Hematopoietic multipotent progenitor cell (in vitro differentiated cells): ENCODE results near the gene PIK3CB. TPM values are rescaled to one million over a fixed set of nuclear protein-coding genes. Genes with fewer than 3 reads are reported as not detected.
"Not testable (repeated sequence)": the region's sequence is repeated elsewhere in the genome, so short reads cannot be mapped to it uniquely, and the experiment has no call there.

Experiments
- DNase-seq, 3 donors: peaks; one replicate each; pipeline ENCODE4 v3.0.0-alpha.2; 2011 to 2015; ENCODE audit warnings: low read depth in 2 of 3, low spot score in 2 of 3
- total RNA-seq: library from RNA; depleted of rRNA; stranded (reverse); fragments of >200 nt; gene quantifications from one replicate; pipeline ENCODE4 v1.2.3, GENCODE V29; 2012

PIK3CB gene
- total RNA-seq, 1 donor: 15.3 TPM

DNA sequence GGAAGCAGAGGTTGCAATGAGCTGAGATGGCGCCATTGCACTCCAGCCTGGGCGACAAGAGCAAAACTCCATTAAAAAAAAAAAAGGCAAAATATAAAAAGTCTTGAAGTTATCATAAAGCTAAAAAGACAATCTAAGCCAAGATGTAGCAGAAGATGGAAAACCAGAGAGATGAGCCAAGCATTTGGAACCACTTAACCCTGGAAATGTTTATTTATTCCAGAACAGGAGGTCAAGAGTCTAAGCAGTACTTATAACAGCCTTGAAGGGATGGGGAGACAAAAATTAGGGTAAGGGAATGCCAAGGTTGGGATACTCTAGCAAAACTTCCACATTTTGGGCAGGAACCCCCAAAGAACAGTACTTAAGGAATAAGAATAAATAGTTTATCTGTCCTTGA lies 196.1 kb downstream of the PIK3CB start:
- DNase-seq: no peak

- no peak for DNase-seq
These were observed 205.2 kb downstream of the PIK3CB start for GRCh38 chr3:138629526-138629925.

GRCh38 chr3:138625707-138626365 lies 208.9 kb downstream of the PIK3CB start:
- no peak for DNase-seq

GRCh38 chr3:138624518-138624917 lies 210.2 kb downstream of the PIK3CB start:
- no peak for DNase-seq

DNA sequence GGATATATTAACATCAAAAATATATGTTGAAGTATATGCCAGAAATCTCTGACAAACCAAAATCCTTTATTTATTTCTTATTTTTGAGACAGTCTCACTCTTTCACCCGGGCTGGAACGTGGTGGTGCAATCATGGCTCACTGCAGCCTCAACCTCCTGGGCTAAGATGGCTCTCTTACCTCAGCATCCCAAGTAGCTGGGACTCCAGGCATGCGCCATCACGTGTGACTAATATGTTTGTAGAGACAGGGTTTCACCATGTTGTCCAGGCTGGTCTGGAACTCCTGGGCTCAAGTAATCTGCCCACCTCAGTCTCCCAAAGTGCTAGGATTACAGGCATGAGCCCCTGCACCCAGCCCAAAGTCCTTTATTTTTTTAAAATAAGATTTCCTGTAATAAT lies 214.3 kb downstream of the PIK3CB start:
- DNase-seq: no peak

- no peak for DNase-seq
These were observed 219.3 kb downstream of the PIK3CB start for GRCh38 chr3:138615462-138615861.

DNA sequence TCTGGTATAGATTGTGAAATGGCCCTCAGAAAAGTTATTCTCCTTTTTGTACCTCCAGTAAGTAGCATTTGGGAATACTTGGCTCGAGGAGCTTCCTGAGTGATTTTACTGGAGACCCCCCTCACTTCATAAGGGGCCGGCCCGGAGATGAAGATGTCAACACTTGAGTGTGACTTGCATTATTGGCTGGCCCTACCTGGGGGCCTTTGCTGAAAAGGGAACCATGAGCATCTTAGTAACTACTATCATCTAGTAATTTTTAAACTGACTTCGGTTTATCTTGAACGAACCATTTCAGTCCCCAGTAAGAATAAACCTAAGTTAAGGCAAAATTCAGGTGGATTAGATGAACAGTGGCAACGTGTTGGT lies 224.8 kb downstream of the PIK3CB start:
- DNase-seq: no peak

DNA sequence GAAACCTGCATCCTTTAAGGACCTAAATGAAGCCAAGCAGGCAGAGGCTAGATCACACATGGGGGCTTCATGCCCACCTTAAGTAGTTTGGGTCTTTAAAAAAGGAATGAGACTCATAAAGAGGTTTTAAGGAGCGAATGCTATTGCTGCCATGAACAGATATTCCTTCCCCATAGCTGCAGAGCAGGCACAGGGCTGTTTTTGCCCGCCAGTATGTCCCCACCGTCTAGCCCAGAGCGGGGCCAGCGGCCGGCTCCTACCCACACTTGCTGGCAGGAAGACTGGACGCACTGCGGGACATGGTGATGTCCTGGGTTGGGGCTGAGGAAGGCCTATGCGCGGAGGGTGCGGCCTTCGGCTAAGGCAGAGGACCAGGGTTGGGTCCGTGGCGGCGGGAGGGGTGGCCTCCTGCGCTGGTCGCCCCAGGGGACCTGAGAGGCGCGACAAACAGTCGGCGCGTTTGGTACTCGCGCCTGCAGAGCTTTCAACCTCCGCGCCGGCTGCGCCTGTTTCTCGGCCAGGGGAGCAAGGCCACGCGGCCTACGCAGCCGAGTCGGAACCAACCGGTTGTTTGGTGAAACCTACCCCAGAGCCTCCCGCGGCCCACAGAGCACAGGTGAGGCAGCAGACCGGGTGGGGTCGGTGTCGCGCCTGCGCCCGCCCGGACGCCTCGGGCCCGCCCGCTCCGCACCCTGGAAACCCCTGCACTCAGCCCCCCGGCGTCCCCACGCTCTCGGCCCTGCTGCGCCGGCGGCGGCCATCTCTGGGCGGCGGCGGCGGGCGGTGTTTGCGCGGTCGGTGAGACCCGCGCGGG lies 226.2 kb downstream of the PIK3CB start, which contains the start of gene FAIM:
FAIM (plus strand) TSS at position 450 of the 814 bp plus-strand sequence. CDS start 10,956 bp downstream, outside the sequence.
- DNase-seq: peak; percentile 56 to 73 (median 72)

DNA sequence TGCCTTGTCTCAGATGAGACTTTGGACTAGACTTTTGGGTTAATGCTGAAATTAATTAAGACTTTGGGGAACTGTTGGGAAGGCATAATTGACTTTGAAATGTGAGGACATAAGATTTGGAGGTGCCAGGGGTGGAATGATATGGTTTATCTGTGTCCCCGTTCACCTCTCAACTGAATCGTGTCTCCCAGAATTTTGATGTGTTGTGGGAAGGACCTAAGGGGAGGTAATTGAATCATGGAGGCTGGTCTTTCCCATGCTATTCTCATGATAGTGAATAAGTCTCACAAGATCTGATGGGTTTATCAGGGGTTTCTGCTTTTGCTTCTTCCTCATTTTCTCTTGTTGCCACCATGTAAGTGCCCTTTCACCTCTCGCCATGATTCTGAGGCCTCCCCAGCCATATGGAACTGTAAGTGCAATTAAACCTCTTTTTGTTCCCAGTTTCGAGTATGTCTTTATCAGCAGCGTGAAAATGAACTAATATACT lies 230.6 kb downstream of the PIK3CB start:
- DNase-seq: not testable (repeated sequence)

Other genes starting within 250 kb of the PIK3CB start
- gene CEP70, start 240.7 kb downstream of the PIK3CB start, total RNA-seq: 11.8 TPM
- gene FAIM, start 226.2 kb downstream of the PIK3CB start, total RNA-seq: 5.1 TPM
- under 0.01 TPM for gene FOXL2, start 112.2 kb upstream of the PIK3CB start, total RNA-seq
- under 0.01 TPM for gene FOXL2NB, start 112.3 kb upstream of the PIK3CB start, total RNA-seq
- not detected for gene PRR23A, start 171.3 kb upstream of the PIK3CB start, total RNA-seq
- not detected for gene PRR23B, start 186.0 kb upstream of the PIK3CB start, total RNA-seq
- not detected for gene PRR23C, start 210.0 kb upstream of the PIK3CB start, total RNA-seq